ENCODE data around the gene PPFIBP1.
"Not testable (repeated sequence)": the region's sequence is repeated elsewhere in the genome, so short reads cannot be mapped to it uniquely, and the experiment has no call there.

PPFIBP1 gene

GRCh38 chr12:27544858-27545257 lies 20.9 kb downstream of the PPFIBP1 start:
- DNase-seq = not testable (repeated sequence)

- no peak for DNase-seq
Measured at GRCh38 chr12:27545665-27546064, 21.7 kb downstream of the PPFIBP1 start.

GRCh38 chr12:27547592-27547991 lies 23.6 kb downstream of the PPFIBP1 start:
- DNase-seq = no peak

- DNase-seq = no peak
Measured at GRCh38 chr12:27548301-27549199, 24.5 kb downstream of the PPFIBP1 start.

GRCh38 chr12:27549236-27549800 lies 25.3 kb downstream of the PPFIBP1 start:
- no peak for DNase-seq

- DNase-seq = no peak
Measured at GRCh38 chr12:27549801-27550652, 26.0 kb downstream of the PPFIBP1 start.

- DNase-seq = no peak
Measured at GRCh38 chr12:27550653-27550975, 26.6 kb downstream of the PPFIBP1 start.

GRCh38 chr12:27551172-27551840 lies 27.3 kb downstream of the PPFIBP1 start:
- DNase-seq = no peak

GRCh38 chr12:27552235-27552634 lies 28.2 kb downstream of the PPFIBP1 start:
- DNase-seq = no peak

GRCh38 chr12:27552886-27553560 lies 29.0 kb downstream of the PPFIBP1 start:
- no peak for DNase-seq

- no peak for DNase-seq
Measured at GRCh38 chr12:27553941-27554340, 29.9 kb downstream of the PPFIBP1 start.

- DNase-seq = no peak
Measured at GRCh38 chr12:27554421-27555186, 30.6 kb downstream of the PPFIBP1 start.

GRCh38 chr12:27555361-27555760 lies 31.4 kb downstream of the PPFIBP1 start:
- no peak for DNase-seq

- no peak for DNase-seq
Measured at GRCh38 chr12:27555925-27556778, 32.1 kb downstream of the PPFIBP1 start.

- no peak for DNase-seq
Measured at GRCh38 chr12:27560126-27560525, 36.1 kb downstream of the PPFIBP1 start.

- no peak for DNase-seq
Measured at GRCh38 chr12:27561535-27562350, 37.7 kb downstream of the PPFIBP1 start.

GRCh38 chr12:27564612-27565213 lies 40.7 kb downstream of the PPFIBP1 start:
- no peak for DNase-seq

- peak in 2 of 6 experiments; percentile 4 to 6 for DNase-seq
Measured at GRCh38 chr12:27566159-27566558, 42.2 kb downstream of the PPFIBP1 start.

GRCh38 chr12:27566626-27567025 lies 42.6 kb downstream of the PPFIBP1 start:
- no peak for DNase-seq

Data from stimulated activated naive CD4-positive, alpha-beta T cell (primary cell).